Activated T-cell treated with anti-CD3 and anti-CD28 coated beads, Interleukin-2, amount 50 U/mL, for 48 hours (primary cell): ENCODE results near the gene TAAR5.
"Not testable (repeated sequence)": the region's sequence is repeated elsewhere in the genome, so short reads cannot be mapped to it uniquely, and the experiment has no call there.

Experiments
- DNase-seq, 2 experiments: peaks; one replicate each; pipeline ENCODE4 v3.0.0-alpha.2; 2020

TAAR5 gene

GRCh38 chr6:132570221-132570777 lies 19.2 kb downstream of the TAAR5 start, which contains the start of gene TAAR6:
TAAR6 (plus strand) TSS chr6:132570322; CDS start chr6:132570322, 0 bp downstream.
- no peak for DNase-seq

- DNase-seq = no peak
Measured at GRCh38 chr6:132569170-132569569, 20.4 kb downstream of the TAAR5 start.

GRCh38 chr6:132568611-132569010 lies 20.9 kb downstream of the TAAR5 start:
- no peak for DNase-seq

- no peak for DNase-seq
Measured at GRCh38 chr6:132567566-132567965, 22.0 kb downstream of the TAAR5 start.

GRCh38 chr6:132566404-132566803 lies 23.1 kb downstream of the TAAR5 start:
- no peak for DNase-seq

GRCh38 chr6:132560087-132560486 lies 29.5 kb downstream of the TAAR5 start:
- not testable (repeated sequence) for DNase-seq

GRCh38 chr6:132552372-132552771 lies 37.2 kb downstream of the TAAR5 start, which contains the start of gene TAAR8:
TAAR8 (plus strand) TSS chr6:132552672; CDS start chr6:132552693, 21 bp downstream.
- no peak for DNase-seq

- DNase-seq = no peak
Measured at GRCh38 chr6:132551214-132551613, 38.3 kb downstream of the TAAR5 start.

GRCh38 chr6:132548746-132549463 lies 40.6 kb downstream of the TAAR5 start:
- DNase-seq = no peak

GRCh38 chr6:132544826-132545225 lies 44.7 kb downstream of the TAAR5 start:
- DNase-seq = no peak
